Limb (tissue), 2 donors: ENCODE results near the gene POTEG.
"Not testable (repeated sequence)": the region's sequence is repeated elsewhere in the genome, so short reads cannot be mapped to it uniquely, and the experiment has no call there.

Experiments used
- DNase-seq, 2 donors: peaks; one replicate each; pipeline ENCODE4 v3.0.0-alpha.2; 2016; ENCODE audit errors: extremely low spot score in 2 of 2

POTEG gene

GRCh38 chr14:19374451-19374903 lies 59.7 kb downstream of the POTEG start:
- DNase-seq: not testable (repeated sequence)

GRCh38 chr14:19372813-19373500 lies 61.2 kb downstream of the POTEG start:
- DNase-seq: not testable (repeated sequence)

DNA sequence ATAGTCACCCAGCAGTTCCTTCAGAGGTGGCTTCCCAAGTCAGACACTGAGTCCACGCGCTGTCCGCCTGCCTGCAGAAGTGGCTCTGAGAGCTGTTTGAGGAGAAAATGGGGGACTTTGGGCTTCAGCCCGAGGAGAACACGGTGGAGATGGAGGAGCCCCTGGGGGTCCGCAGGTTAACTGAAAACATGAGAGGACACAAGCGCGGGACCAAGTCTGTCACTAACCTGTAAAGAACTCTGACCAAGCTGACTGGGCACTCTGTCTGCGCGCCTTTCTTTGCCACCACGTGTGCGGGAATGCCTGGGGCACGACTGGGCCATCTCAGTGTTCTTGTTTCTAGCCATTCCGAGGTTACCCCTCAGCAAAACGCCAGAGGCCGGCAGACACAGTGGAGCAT lies 62.4 kb downstream of the POTEG start:
- DNase-seq: not testable (repeated sequence)

GRCh38 chr14:19362803-19363202 lies 71.3 kb downstream of the POTEG start:
- DNase-seq: not testable (repeated sequence)

DNA sequence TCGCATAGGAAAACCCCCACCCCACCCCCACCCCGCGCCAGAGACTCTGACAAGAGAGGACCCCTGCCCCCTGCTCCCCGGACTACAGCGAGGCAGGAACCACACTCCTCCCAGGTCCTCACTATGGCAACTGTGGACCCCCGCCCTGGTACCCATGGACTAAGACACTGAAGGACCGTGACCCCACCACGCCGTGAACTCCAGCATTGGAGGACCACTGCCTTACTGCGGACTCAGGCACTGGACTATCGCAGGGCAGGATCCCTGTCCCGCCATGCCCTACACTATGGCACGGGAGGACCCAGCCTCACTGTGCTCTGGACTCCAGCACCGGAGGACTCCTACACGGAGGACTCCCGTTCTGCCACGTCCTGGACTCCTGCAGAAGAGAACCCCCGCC lies 71.8 kb downstream of the POTEG start:
- not testable (repeated sequence) for DNase-seq

- not testable (repeated sequence) for DNase-seq
Observed at GRCh38 chr14:19361636-19362253, 72.4 kb downstream of the POTEG start.

- DNase-seq: not testable (repeated sequence)
Observed at GRCh38 chr14:19360937-19361635, 73.1 kb downstream of the POTEG start.
